Measurements from ENCODE around the gene KDF1. TPM values are rescaled to one million over a fixed set of nuclear protein-coding genes. Genes with fewer than 3 reads are reported as not detected.

Gene KDF1
- total and polyA plus RNA-seq, 8 donors = 2.9 to 21.6 (median 14.0) TPM

DNA sequence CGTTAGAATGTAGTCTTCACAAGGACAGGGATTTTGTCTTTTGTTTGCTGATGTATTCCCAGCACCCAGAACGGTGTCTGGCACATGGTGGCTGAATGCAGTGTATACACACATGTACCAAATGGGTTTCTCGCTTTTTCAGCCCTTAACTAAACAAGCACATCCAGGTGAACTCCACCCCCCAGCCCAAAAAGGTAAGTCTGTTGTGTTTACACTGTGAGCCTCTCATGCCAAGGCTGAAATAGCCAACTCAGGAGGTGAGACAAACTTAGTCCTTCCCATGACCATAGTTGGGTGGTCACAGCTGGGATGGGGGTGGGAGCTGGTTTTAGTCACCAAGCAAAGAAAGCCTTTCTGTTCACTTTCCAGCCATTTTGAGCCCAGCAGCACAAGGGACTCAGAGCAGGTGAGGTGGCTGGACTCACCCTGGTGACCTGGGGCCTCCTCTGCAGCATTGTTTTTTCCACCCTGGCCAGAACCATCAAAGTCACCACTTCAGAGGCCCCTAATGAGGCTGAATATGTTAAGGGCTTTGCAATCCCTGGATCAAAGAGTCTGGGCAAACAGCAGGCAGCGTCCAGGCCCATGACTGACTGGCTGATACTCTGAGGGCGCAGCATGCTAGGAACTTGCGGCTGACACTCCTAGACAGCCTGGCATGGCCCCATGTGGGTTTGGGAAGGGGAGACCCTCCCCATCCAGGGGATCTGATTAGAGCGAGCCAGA lies 43.6 kb upstream of the KDF1 start:
- Histone ChIP-seq H3K4me3 (no peak overlapping the region), H3K27ac (peak overlapping the region; percentile 15 to 65 (median 58)), H3K36me3 (peaks cover 2 to 15% (median 9%) of the 10 kb centered on the region in 4 donors), H3K4me1 (peaks cover 70 to 97% (median 90%) of the 10 kb centered on the region in 4 donors), H3K9me3 (no peaks in the 10 kb centered on the region), H3K27me3 (no peaks in the 10 kb centered on the region)
- peak in 1 of 2 donors; percentile 37 for DNase-seq
- TF ChIP-seq, protein P1, sequence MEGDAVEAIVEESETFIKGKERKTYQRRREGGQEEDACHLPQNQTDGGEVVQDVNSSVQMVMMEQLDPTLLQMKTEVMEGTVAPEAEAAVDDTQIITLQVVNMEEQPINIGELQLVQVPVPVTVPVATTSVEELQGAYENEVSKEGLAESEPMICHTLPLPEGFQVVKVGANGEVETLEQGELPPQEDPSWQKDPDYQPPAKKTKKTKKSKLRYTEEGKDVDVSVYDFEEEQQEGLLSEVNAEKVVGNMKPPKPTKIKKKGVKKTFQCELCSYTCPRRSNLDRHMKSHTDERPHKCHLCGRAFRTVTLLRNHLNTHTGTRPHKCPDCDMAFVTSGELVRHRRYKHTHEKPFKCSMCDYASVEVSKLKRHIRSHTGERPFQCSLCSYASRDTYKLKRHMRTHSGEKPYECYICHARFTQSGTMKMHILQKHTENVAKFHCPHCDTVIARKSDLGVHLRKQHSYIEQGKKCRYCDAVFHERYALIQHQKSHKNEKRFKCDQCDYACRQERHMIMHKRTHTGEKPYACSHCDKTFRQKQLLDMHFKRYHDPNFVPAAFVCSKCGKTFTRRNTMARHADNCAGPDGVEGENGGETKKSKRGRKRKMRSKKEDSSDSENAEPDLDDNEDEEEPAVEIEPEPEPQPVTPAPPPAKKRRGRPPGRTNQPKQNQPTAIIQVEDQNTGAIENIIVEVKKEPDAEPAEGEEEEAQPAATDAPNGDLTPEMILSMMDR (IDR thresholded peaks at IDR 0.05) = no peak
- TF ChIP-seq EP300 (IDR thresholded peaks at IDR 0.05) (no peak), POLR2AphosphoS5 (IDR thresholded peaks at IDR 0.05) (peak in 1 of 3 donors; percentile 20), POLR2A (IDR thresholded peaks at IDR 0.05) (no peak)
- intact Hi-C loops (cut with DNase I; ENCODE audit: low total_unique reads) = no loop called here
- 35 to 60% (median 42%) methylated on average over 3 to 7 of the region's 7 CpGs for WGBS, 5 donors

DNA sequence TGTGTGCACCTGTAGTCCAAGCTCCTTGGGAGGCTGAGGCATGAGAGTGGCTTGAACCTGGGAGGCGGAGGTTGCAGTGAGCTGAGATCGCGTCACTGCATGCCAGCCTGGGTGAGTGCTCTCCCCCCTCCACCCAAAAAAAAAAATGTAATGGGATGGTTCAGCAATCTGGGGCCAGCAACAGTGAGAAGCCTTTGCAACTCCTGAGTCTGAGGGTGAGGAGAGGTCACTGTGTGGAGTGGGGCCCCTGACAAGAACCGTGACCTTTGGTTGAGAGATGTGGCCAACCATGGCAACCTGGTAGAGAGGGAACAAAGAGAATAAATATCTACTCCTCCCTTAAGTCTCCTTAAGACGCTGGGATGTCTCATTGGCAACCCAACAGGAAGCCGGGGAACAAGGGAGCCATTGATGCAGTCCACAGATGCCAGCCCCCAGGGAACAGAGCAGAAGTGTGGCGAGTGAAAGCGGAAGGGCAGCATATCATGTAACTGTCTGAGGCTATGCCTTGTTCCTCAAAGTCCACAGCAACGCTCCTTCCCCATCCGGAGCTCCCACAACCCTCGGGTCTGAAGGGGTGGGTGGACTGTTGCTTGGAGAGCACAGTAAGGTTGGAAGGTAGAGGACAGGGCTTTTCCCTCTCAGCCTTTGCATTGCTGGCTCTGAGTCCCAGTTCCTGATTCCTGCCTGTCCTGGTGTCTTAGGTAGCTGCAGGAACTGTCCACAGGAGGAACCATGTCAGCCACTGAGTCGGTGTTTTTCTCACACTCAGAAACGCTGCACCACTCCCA lies 41.5 kb upstream of the KDF1 start:
- DNase-seq = peak; percentile 48 to 81
- Histone ChIP-seq H3K4me3 (no peak overlapping the region), H3K27me3 (no peaks in the 10 kb centered on the region), H3K4me1 (peaks cover 69 to 98% (median 89%) of the 10 kb centered on the region in 4 donors), H3K9me3 (no peaks in the 10 kb centered on the region), H3K36me3 (peaks cover 2 to 15% (median 9%) of the 10 kb centered on the region in 4 donors), H3K27ac (peak overlapping the region; percentile 43 to 90 (median 86))
- intact Hi-C loops (cut with DNase I; ENCODE audit: low total_unique reads) = no loop called here
- 33 to 51% (median 38%) methylated on average over 13 of the region's 13 CpGs for WGBS, 5 donors
- TF ChIP-seq, protein P1 (IDR thresholded peaks at IDR 0.05) = no peak
- TF ChIP-seq POLR2AphosphoS5 (IDR thresholded peaks at IDR 0.05) = peak in 2 of 3 donors; percentile 38 to 58
- TF ChIP-seq POLR2A (IDR thresholded peaks at IDR 0.05) = peak in 2 of 4 donors; percentile 14 to 39
- no peak for TF ChIP-seq EP300 (IDR thresholded peaks at IDR 0.05)

- peak in 1 of 2 donors; percentile 50 for DNase-seq
- peak overlapping the region; percentile 43 to 90 (median 86) for H3K27ac ChIP-seq
- peaks cover 68 to 98% (median 85%) of the 10 kb centered on the region in 4 donors for H3K4me1 ChIP-seq
- peaks cover 0 to 1% (median 0%) of the 10 kb centered on the region in 3 donors for H3K27me3 ChIP-seq
- TF ChIP-seq, protein P1 (IDR thresholded peaks at IDR 0.05) = no peak
- TF ChIP-seq POLR2AphosphoS5 (IDR thresholded peaks at IDR 0.05) = peak in 1 of 3 donors; percentile 82
- no peaks in the 10 kb centered on the region for H3K9me3 ChIP-seq
- H3K36me3 ChIP-seq = peaks cover 0 to 12% (median 5%) of the 10 kb centered on the region in 4 donors
- intact Hi-C loops (cut with DNase I; ENCODE audit: low total_unique reads) = no loop called here
- 76 to 95% (median 86%) methylated on average over 8 of the region's 8 CpGs for WGBS, 5 donors
- H3K4me3 ChIP-seq = no peak overlapping the region
Measured at GRCh38 chr1:27000817-27001460, 40.7 kb upstream of the KDF1 start.

All from stomach (tissue), 9 donors.